T follicular helper cell (primary cell): ENCODE data around the gene DIO1.
A peak's percentile ranks its signal among the peaks of the same experiment; 100 is the strongest.

Source experiments
- DNase-seq: peaks from one replicate; pipeline ENCODE4 v3.0.0-alpha.2; 2020; ENCODE audit warnings: low read depth

Gene DIO1

DNA sequence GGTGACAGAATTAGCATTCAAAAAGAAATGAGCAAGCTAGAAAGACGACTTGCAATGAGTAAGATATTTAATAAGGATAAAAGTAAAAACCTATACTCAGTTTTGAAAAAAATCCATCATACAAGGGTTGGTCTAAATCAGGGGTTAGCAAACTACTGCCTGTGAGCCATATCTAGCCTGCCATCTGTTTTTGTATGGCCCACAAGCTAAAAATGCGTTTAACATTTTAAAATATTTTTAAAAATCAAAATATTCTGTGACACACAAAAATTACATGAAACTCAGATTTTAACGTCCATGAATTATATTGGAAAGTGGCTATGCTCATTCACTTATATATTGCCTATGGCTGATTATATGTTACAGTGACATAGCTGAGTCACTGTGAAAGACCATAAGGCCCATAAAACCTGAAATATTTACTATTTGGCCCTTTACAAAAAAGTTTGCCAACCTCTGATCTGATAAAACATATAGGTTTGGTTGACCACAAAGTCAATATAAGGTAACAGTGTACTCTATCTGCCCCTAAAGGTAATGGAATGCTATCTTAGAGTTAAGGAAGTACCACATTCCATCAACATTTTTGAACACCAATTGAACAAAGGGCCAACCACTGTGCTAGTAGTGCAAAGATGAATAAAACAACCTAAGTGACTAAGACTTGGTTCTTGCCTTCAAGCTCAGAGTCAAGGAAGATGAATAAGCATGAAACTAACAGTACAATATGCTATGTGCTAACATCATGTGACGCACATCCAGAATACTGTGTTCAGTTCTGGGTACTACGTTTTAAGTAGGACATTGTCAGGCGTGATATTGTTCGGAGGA is 48.4 kb downstream of the DIO1 start:
- no peak for DNase-seq

DNA sequence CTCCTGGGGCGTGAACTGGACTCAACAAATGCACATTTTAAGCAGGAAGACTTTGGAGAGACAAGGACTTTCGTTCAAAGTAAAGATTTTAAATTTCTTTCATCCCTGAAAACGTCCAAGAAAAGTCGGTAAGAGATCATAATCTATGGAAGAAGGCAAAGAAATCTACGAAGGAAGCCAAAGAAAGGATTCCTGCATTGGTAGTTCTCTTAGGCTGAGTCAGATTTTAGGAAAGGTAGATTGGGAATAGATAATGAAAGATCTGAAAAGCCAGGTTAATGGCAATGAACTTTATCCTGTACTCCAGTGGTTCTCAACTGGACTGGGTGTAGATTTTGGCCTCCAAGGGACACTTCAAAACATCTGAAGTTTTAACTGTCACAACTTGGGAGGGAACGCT is 49.1 kb downstream of the DIO1 start:
- no peak for DNase-seq

DNA sequence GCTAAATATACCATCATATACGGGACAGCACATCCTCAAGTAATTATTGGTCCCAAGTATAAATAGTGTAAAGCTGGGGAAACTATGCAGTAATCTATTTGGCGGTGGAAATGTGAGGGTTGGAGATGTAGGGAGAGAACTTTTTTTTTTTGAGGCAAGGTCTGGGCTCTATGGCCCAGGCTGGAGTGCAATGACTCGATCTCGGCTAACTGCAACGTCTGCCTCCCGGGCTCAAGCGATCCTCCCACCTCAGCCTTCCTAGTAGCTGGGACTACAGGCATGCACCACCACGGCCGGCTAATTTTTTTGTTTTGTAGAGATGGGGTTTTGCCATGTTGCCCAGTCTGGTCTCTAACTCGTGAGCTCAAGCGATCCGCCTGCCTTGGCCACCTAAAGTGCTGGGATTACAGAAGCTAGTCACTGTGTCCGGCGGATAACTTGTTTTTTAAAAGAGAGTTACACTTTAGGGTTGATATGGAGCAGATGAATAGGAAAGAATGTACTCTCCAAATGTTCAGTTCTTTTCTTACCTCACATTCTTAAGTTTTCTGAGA is 49.6 kb downstream of the DIO1 start:
- DNase-seq: no peak

DNA sequence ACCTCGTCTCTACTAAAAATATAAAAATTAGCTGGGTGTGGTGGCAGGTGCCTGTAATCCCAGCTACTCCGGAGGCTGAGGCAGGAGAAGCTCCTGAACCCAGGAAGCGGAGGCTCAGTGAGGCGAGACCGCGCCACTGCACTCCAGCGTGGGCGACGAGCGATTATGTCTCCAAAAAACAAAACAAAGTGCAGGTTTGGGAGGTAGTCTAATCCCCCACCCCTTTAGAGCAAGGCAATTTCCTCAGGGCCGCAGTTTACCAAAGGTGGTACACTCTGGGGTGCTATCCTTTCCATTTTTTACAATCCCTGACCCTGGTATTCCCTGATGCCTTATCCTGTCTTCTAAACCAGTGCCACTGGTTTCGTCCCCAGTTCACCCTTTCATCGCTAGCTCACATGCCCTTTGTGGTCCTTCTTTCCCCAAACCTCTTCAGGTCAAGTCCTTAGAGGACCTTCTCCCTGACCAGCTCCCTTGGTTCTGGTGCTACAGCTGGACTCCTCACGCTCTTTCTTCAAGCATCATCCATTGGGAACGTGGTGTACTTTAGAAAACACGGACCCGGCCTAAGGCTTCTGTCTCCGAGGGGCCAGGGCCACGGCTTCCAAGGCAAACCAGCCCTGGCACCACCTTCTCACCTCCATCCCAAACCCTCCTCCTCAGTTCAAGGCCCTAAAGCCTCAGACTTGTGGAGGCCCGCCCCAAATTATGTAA is 50.6 kb downstream of the DIO1 start:
- no peak for DNase-seq

DNA sequence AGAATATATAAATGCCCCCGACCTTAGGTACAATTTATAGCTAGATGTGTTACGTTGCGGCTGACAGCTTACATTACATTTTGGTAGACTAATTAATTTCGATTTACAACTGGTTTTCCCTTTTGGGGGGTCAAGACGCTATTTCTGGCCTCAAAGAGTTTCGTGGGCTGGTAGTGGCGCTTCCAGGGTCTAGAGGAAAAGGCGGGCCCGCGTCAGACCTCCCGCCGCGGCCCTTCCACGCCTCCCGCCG is 51.1 kb downstream of the DIO1 start:
- no peak for DNase-seq

DNA sequence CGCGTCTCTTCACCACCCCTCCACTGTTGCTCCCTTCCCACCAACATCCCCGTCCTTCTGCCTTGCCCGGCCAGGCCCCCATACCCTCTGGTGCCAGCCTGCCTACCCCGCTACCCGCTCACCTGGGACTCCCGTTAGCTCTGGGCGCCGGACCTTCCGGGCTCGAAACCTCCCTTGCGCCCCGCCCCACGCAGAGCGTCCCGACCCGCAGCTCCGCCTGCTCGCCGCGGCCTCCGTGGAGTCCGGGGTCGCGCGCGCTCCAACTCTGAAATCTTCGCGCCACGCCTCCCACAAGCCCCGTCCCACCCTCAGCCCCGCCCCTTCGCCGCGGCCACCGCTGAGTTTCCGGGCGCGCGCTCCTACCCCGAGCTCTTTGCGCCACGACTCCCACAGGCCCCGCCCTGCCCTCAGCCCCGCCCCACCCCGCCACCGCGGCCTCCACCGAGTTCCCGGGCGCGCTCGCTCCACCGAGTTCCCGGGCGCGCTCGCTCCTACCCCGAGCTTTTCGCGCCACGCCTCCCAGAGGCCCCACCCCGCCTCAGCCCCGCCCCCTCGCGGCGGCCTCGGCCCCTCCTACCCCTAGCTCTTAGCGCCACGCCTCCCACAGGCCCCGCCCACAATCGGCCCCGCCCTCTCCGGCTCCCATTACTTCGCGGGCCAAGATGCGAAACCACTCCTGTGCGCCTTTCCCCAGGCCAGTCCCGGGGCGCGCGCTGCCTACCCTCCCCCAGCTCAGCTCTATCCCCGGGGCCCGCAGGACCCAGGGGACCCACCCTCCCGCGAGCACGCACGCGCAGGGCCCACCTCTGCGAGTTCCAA is 51.7 kb downstream of the DIO1 start, which contains the start of gene IFT25:
TSS of gene IFT25 (minus strand) at position 267 of the 819 bp plus-strand sequence. CDS start 5,617 bp downstream, outside the sequence.
- DNase-seq: peak; percentile 98

DNA sequence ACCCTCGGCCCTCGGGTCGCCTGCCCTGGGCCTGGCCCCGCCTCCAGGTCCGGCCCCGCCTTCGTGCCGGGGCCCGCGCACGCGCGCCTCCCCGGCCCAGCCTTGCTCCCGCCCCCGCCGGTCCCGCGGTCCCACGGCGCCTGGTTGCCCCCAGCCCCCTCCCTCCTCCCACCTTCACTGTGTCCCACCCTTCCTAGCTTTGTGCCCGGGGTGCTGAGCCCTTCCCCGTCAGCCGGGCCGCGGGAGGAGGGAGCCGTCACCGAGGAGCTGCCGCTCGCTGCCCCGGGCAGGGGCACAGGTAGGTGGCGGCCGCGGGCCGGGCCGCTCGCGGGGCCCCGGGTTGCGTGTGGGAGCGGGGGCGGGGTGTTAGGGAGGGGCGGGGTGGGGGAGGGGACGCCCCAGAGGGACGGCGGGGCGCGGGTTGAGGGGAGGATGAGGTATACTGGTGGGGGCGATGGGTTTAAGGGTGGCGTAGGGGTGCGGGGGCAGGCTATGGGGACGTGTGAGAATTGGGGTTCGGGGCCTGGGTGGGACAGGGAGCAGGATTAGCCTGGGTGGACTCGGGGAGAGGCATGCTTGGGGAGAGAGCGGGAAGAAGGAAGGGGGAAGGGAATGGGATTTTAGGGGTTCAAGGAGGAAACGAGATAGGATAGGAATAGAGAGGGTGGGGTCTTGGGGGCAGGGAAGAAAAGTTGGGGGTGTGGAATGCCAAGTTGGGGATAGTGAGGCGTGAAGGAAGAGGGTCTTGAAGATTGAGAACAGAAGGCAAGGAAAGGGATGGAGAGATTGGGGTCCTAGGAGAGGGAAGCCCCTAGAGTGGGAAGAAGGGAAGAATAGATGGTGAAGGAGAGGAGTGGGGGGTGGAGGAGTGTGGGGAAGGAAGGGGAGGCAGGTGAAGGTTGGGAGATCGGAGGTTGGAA is 52.5 kb downstream of the DIO1 start, which contains the start of gene LRRC42:
TSS of gene LRRC42 (plus strand) at position 99 of the 920 bp plus-strand sequence. CDS start 5,650 bp downstream, outside the sequence.
- DNase-seq: no peak

DNA sequence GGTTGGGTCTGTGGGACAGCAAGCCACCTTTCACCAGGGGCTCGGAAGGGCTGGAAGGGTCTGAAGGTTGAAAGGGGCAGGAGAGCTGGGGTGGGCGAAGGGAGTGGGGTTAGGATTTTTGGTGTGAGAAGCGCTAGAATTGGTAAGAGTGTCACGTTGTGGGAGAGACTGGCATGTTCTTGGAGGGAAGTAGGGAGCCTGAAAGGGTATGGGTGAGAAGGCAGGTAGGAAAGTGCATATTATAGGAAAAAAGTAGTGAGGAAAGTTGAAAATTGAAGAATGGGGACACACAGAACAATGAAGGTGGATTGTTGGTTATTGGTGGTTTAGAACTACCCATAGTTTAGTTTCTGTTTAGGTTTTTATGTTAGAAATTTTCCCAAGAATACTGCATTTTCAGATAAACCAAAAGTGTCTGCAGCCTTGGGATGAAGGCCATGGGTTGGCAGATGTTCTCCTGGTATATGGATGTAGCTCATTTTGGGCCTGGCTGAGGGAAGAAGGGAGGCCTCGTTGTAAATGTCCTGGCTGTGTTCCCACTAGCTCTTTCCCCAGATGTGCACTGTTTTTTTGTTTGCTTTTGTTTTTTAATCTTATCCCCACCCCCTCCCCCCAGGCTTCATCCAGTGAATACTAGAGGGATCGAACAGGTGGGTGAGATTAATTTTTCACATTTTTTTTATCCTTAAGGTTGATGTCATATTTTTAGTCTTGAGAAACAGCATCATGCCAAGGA is 53.4 kb downstream of the DIO1 start:
- no peak for DNase-seq

DNA sequence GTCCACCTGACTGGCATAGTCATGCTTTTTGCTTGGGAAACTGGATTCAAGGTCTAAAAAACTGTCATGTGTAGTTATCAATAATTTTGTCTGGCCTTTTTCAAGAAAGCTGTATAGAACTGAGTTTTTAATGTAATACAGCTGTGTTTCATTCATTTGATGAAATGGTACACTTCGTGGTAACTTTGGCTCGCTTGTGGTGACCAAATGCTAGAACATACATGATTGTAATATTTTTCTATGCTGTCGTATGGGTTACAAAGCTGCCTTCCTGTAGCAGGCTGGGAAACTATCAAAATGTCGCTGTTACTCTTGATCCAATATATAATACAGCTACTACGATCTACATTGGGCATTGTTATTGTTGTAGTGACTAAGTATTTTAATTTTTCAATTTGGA is 54.3 kb downstream of the DIO1 start:
- DNase-seq: no peak

DNA sequence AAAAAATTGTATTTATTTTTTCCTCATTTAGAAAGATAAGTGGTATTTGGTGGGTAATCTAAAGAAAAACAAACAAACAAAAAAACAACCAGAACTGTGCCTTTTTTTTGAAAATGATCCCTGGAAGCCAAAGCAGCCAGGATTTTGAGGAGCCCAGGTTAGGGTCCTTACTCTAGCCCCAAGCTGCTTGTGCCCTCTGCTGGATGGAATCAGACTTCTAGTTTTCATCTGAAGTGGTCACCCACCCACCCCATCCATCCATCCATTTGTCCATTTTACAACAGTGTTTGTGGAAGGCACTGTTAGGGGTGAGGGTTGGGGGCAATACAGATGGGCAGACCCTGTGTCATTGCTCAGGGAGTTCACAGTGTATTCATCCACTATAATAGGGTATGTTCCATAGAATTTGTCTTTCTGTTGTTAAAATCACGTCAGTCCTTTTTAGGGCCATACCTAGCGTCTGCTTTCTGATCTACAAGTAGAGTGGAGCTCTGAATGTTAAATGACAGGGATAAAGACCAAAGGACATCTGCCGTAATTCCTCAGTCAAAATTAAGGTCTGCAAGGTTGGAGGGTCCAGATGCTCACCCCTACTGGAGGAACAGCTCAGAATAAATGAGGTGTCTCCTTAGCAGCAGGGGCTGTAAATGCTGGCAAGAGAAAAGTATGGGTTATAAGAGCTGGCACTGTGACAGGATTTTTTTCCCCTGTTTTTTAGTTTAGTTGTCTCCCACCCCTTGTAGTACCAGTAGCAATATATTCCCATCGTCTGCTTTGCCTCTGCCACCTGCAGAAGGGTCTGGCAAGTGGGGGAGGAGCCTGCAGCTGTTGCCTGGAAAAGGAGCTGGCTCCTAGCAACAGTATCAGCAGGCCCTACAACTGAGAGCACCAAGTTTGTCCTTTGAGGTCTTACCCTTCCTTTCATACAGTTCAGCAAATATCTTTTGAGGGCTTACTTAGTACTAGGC is 55.3 kb downstream of the DIO1 start:
- DNase-seq: no peak

DNA sequence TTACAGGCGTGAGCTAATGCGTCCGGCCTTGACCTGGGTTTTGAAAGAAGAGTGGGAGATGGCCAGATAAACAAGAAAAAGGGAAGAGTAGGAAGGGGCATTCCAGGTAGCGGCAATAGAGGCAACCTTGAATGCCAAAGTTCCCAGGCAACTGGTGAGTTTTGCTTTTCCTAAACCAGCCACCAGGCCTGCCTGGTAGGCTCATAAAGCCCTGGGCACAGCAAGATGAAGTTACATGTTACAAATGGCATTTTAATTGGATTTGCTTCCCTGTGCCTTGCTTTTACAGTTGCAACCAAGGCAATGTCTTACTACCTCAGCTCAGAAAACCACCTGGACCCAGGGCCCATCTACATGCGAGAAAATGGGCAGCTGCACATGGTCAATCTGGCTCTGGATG is 57.7 kb downstream of the DIO1 start:
- no peak for DNase-seq

DNA sequence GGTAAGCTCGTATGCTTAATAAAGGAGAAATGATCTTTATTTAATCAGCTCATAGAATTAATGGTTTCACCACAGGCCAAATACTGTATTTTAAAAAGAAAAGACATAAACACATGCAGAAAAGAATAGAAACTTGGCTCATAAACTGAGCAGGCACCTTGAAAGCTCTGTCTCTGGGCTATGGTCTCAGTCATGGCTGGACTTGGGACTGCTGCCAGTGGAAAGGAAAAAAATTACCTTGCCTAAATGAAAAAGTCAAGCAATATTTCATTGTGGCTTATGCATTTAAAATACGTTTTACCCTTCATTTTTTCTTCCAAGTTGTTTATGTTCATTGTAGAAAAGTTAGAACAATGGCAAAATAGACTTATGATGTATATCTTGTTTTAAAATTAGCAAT is 60.1 kb downstream of the DIO1 start:
- DNase-seq: no peak

DNA sequence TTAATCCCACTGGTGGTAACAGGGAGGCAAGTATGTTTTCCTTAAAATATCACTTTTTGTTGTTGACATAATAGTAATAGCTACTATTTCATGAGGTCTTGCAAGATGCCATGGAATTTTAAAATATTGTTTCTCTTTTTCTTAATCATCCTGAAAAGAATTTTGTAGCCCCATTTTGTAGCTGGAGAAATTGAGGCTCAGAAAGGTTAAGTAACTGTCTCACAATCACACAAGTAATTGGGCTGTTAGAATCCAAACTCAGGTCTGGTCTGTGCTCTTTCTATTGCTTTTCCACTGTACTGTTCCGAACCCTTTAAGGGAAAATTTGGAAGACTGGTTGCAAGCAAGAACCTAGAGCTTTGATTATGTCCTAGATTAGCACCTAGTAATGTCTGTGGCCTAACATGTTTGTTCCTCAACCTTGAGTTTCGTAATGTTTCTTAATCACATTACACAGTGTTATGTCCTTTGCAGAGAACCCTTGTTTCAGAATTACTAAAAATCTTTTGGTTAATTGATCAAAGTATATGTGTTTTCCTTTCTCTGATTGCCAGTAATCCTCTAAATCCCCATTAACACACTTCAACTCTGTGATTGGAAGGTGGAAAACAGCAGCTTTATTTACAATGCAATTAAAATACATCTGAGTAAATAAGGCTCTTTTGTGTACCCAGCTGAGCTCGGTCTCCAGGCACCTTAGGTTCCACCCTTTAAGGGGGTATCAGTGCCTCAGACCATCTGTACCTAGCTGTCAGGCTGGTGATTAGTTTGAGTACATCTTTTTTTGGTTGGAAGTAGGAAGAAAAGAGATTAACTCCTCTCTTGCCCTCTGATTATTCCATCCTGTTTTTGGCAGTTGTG is 62.6 kb downstream of the DIO1 start:
- DNase-seq: no peak

DNA sequence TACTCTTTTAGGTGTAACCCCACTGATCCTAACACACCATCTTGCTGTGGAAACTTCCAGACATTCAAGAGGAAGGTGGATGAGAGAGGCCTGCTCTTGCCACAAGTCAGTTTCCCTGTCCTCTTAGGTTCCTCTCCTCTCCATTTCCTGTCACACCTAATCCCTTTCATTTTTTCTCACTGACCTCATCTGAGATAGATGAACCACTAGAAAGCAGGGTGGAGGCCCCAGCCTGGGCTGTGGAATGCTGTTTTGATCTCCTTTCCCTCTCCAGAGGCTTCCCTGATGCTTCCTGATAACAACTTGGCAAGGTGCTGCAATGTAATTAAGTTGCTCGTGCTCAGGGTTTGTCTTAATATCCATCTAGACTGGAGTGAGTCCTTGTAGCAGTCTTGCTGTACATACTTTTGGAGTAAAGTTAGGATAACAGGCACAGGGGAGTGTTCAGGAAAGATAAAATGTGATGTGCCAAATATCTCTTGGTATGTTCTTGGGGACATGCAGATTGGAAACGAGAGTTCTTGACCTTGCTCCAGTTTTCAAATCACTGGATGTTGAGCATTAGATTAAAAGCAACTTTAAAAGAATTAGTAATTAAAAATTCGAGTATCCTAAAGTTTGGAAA is 63.3 kb downstream of the DIO1 start:
- DNase-seq: no peak

DNA sequence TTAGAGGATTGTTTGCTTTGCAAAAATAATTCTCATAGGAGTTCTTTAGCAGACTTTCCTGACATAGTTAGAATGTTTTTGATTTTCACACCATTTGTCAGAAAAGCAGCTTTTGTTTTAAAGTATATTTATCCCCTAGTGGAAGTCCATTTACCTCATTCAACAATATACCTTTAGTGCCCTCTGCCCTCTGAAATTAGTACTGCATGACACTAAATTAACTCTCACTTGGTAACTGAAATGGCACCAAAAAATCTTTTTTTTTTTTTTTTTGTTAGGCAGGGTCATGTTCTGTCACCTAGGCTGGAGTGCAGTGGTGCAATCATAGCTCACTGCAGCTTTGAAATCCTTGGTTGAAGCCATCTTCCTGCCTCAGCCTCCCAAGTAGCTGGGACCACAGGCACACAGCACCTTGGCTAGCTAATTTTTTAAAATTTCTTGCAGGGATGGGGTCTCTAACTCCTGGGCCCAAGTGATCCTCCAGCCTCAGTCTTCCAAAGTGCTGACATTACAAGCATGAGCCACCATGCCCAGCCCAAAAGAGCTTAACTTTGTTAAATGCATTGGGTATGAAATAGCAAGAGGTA is 65.8 kb downstream of the DIO1 start:
- no peak for DNase-seq
